Activated CD4-positive, alpha-beta T cell treated with anti-CD3 and anti-CD28 coated beads, Interleukin-2, amount 50 U/mL, for 1 hour (primary cell): ENCODE results near the gene SPDYE3.
"Not testable (repeated sequence)": the region's sequence is repeated elsewhere in the genome, so short reads cannot be mapped to it uniquely, and the experiment has no call there.

Experiments used
- DNase-seq: peaks from one replicate; pipeline ENCODE4 v3.0.0-alpha.2; 2020

SPDYE3 gene, protein sequence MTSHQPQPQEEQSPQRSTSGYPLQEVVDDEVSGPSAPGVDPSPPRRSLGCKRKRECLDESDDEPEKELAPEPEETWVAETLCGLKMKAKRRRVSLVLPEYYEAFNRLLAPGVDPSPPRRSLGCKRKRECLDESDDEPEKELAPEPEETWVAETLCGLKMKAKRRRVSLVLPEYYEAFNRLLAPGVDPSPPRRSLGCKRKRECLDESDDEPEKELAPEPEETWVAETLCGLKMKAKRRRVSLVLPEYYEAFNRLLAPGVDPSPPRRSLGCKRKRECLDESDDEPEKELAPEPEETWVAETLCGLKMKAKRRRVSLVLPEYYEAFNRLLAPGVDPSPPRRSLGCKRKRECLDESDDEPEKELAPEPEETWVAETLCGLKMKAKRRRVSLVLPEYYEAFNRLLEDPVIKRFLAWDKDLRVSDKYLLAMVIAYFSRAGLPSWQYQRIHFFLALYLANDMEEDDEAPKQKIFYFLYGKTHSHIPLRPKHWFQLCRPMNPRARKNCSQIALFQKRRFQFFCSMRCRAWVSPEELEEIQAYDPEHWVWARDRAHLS

DNA sequence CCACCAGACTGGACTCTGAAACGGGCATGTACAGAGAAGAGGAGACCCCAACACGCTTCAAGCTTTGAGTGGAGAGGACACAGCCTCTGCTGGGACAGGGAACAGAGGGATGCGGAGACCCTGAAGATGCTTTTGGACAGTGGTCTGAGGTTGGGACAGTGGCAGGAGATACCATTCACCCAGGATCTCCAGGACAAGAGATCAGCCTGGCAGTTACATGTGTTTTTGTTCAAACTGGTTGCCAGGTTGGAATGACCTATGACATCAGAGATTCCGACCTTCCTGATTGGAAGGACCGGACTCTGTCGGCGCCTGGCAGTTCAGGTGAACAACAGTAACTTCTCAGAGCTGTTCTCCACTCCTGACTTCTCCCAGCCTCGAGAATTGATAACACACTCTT, at the start of gene SPDYE3:
Gene SPDYE3, plus strand, starts transcription at position 301 of the 400 bp plus-strand sequence. CDS start 184 bp downstream, outside the sequence.
- DNase-seq = not testable (repeated sequence)

DNA sequence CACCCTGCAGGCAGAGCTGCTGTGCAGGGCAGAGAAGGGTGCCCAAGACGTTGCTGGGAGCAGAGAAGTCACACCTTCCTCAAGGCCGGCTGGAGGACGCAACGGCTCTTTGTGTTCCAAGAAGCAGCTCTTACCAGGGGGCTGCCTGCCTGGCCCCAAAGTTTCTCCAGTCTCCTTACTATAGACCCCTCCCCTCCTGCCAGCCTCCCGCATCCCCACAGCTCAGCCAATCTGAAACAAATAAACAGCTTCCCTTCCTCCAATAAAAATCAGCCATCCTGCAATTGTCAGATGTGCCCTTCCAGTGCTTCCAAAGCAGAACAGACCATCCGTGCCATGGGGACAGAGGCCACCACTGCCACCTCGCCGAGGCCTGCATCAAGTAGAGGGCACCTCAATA, 47.5 kb upstream of the SPDYE3 start:
- DNase-seq = not testable (repeated sequence)

DNA sequence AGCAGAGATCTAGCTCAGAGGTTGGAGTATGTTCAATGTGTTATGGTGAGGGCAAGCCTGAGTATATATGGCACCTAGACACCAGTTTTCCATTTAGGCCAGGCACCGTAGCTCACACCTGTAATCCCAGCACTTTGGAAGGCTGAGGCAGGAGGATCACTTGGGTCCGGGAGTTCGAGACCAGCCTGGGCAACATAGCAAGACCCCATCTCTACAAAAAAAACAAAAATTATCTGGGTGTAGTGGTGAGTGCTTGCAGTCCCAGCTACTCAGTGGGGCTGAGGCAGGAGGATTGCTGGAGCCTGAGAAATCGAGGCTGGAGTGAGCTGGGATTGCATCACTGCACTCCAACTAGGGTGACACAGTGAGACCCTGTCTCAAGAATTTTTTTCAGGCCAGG, 44.6 kb upstream of the SPDYE3 start:
- not testable (repeated sequence) for DNase-seq

GRCh38 chr7:100264223-100264622, 43.3 kb upstream of the SPDYE3 start:
- DNase-seq = not testable (repeated sequence)

DNA sequence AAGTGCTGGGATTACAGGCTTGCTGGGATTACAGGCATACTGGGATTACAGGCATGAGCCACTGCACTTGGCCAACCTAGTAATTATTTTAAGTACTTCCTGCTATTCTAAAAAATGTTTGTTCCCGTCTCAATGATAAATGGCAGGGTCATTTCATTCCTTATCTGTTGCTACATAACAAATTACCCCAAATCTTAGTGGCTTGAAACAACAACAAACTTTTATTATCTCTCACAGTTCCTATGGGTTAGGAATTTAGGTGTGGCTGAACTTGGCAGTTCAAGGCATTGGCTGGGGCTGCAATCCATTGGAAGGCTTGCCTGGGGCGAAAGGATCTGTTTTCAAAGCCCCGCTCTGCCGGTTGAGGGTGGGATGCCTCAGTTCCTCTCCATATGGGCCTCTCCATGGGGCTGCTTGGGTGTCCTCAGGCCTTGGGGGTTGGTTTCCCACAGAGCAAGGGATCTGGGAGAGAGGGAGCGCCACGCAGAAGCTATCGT, 42.8 kb upstream of the SPDYE3 start:
- DNase-seq = not testable (repeated sequence)

DNA sequence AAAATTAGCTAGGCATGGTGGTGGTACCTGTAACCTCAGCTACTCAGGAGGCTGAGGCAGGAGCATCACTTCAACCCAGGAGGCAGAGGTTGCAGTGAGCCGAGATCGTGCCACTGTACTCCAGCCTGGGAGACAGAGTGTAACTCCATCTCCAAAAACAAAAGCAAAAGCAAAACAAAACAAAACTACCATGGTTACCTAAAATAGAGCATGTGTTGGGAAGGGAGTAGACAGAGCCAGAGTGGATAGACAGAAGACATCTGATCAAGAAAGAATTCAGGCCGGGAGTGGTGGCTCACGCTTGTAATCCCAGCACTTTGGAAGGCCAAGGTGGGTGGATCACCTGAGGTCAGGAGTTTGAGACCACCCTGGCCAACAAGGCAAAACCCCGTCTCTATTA, 41.7 kb upstream of the SPDYE3 start:
- DNase-seq = not testable (repeated sequence)

DNA sequence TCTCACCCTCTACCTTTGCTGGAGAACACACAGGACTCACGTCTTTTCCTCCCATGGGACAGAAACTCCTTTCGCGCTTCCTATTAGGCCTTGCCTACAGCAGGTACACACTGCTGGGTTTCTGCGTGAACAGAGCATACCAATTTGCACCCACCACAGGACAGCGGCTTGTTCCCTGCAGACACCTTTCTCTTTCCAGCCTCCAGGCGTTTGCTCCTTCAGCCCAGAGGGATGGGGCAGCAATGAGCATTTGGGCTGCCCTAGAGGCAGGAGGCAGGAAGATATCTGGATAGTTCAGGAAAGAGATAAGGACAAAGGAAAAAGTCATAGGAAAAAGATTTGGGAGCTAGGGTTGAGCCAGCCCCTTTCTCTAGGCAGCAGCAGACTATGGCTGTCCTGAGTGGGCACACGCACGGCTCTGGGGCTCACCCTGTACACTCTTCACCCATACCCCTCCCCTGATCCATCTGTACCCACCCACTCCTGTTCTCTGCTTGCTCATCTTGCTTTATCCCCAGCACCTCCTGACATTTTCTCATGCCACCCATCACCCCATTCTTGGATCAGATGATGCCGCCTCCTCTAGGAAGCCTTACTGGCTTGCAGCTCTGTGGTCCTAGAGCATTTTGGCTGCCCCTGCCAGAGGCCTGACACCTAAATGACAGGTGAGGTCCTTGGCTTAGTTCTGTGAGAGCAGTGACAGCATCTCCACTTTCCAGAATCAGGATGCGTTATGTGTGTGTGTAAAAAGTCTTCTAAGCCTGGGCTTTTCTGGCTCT, 40.7 kb upstream of the SPDYE3 start:
- DNase-seq = no peak

- no peak for DNase-seq
Observed at GRCh38 chr7:100267648-100268047, 39.9 kb upstream of the SPDYE3 start.

- DNase-seq = not testable (repeated sequence)
Observed at GRCh38 chr7:100268882-100269281, 38.6 kb upstream of the SPDYE3 start.

DNA sequence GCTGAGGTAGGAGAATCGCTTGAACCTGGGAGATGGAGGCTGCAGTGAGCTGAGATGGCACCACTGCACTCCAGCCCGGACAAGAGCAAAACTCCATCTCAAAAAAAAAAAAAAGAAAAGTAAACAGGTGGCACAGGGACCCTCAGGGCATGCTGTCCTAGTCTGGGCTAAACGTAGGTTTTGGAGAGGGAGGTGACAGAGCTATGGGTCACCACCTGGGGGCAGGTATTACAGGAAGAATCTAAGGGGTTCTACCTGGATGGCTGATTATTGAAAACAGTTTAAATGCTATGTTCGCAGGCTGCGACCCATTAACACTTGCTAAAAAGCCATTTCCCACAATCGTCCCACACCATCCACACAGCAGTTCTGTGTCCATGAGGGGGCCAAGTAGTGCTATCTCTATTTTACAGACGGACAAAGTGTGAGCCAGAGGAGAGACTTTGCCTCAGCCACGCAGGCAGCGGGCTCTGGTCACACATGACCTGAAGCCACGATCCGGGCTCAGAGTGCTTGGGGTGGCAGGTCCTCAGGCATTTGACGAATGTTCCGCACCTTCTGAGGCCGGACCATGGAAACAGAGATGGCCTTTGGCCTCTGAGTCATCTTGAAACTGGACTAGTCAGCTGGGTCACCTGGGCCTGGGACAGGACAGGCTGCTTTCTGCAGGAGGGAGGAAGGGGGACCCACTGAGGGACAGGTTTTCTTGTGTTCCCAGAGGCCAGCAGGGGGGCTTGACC, 38.0 kb upstream of the SPDYE3 start:
- DNase-seq = not testable (repeated sequence)

GRCh38 chr7:100270046-100270918, 37.2 kb upstream of the SPDYE3 start:
- not testable (repeated sequence) for DNase-seq

- DNase-seq = not testable (repeated sequence)
Observed at GRCh38 chr7:100270941-100271593, 36.4 kb upstream of the SPDYE3 start.

DNA sequence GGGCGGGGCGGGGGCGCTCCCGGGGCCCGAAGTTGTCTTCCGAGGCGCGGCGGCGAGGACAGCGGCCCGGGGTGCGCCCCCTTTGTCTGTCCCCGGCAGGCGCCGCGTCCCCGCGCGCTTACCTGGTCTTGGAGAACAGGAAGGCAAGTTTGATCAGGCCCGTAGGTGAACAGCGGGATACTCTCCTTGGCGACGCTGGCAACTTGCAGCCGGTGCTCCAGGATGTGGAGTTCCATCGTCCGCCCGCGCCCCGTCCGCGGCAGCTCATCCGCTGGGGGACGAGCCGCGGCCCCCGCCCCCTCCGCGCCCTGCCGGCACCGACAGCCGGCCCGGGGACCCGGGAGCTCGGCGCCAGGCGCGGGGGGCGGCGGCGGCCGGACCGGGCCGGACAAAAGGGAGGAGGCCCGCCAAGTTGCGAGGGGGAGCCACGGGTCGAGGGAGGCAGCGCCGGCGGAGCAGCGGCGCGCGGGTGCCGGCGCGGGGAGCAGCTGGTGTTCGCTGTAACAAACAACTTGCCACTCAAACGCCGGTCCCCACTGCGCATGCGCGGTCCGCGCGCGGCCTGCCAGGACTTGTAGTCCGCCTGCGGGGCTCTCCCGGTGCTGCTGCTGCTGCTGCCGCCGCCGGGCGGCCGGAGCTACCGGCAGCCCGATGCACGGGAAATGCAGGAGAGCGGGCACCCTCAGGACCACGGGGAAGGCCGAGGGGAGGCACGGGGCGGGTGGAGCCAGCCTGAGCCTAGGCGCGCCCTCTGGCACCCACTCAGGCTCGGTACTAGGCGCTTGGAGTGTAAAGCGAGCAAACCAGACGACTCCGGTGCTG, 35.6 kb upstream of the SPDYE3 start:
- peak; percentile 99 for DNase-seq

GRCh38 chr7:100272538-100272902, 35.0 kb upstream of the SPDYE3 start:
- DNase-seq = not testable (repeated sequence)

- DNase-seq = no peak
Observed at GRCh38 chr7:100275120-100275519, 32.4 kb upstream of the SPDYE3 start.

DNA sequence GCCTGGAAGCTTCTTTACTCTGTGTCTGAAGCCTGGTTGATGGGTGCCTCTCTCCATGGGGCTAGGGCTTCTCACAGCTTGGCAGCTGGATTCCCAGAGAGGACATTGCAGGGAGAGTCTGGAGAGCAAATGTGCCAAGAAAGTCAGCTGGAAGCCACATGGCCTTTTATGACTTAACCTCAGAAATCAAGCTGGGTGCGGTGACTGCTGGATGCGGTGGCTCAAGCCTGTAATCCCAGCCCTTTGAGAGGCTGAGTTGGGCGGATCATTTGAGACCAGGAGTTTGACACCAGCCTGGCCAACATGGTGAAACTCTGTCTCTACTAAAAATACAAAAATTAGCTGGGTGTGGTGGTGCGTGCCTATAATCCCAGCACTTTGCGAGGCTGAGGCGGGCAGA, 31.4 kb upstream of the SPDYE3 start:
- not testable (repeated sequence) for DNase-seq

DNA sequence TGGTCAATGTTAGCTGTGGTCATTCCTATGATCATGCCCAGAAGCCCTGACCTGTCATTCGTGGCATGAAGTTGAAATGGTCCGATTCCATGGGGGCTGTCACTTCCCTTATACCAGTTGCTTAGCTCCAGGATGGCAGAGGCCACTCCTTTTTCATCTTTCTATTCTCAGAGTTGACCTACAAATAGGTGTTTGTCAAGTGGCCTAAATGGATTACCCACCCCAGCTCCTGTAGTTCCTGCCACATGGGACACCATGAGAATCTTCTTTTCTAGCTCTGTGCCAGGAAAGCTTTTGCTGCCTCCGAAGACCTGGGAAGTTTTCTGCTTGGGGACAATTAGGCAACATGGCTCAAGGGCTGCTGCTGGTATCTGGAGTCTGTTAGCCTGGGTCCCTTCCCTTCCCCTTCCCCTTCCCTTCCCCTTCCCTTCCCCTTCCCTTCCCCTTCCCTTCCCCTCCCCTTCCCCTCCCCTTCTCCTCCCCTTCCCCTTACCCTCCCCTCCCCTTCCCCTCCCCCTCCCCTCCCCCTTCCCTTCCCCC, 25.4 kb upstream of the SPDYE3 start:
- DNase-seq = not testable (repeated sequence)

DNA sequence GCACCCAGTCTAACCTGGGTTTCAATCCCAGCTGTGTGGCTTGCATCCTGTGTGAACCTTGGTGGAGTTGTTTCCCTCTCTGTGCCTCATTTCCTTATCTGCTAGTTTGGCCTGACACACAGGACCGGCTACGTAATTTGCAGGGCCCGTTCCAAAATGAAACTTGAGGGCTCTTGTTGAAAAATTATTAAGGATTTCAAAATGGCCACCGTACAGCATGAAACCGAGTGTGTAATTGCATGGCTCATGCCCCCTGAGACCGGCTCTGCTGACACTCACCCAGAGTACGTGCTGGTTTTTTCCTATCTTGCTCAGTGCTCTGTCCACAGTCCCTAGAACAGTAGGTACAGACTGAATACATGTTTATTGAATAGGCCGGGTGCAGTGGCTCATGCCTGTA, 24.4 kb upstream of the SPDYE3 start:
- not testable (repeated sequence) for DNase-seq

DNA sequence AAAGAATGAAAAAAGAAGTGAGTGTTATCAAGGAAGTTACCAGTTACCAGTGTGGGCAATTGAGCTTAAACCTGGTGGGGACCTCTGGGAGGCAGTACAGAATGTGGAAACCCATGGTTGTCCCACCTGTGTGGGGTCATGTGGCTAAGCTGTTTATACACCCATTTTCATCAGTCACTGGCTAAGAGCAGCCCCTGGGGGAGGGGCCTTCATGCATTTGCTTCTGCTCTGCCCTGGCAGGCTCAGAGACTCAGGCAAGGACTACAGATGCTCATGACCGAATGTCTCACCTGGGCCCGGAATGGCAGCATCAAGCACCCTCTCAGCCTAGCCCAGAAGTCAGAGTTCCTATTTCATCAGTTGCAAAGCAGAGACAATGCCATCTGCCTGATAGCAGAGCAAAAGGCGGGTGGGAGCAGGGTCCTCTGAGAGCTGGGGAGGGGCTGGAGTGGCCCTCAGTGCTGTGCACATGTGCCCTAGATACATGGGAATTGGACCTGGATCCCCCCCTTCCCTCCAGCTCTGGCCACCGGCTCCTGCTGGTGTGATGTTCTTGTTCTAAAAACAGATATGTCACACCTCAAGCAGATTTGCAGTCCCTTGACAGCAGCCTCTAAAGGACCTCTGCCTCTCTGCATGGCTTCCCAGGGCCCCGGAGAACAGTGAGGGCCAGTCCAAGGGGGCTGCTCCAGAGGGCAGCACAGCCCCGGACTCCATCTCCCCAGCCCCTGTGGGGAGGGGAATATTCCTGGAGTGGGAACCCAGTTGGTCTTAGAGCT, 20.1 kb upstream of the SPDYE3 start:
- DNase-seq = not testable (repeated sequence)
